ENCODE data around the gene CREB3L2.

- TF ChIP-seq POLR2G (IDR thresholded peaks at IDR 0.05; ENCODE audit: low read depth, low read length) (no peak), HNF1A (IDR thresholded peaks at IDR 0.05; ENCODE audit: low read depth) (no peak), HNF1A (CRISPR knock-in tag; IDR thresholded peaks at IDR 0.05; ENCODE audit: borderline replicate concordance) (no peak), SP1 (IDR thresholded peaks at IDR 0.05) (no peak), SP1 (CRISPR knock-in tag; IDR thresholded peaks at IDR 0.05) (no peak)
Observed at GRCh38 chr7:137877027-137877675, 124.7 kb downstream of the CREB3L2 start.
